B cell (primary cell): Measurements from ENCODE around the gene ANKRD28.

Experiments used
- EZH2 ChIP-seq: IDR thresholded peaks from 2 replicates; pipeline ENCODE4 v1.6.1; 2012; ENCODE audit warnings: borderline replicate concordance, low read depth, mild to moderate bottlenecking, moderate library complexity, low read length; ENCODE audit not compliant: insufficient read depth, poor library complexity, severe bottlenecking
- TF ChIP-seq, protein P1 (sequence below): fragments of 200-600 bp; IDR thresholded peaks from one replicate; pipeline ENCODE4 v1.8.0; 2022; ENCODE audit warnings: antibody characterized with exemption, mild to moderate bottlenecking

DNA sequence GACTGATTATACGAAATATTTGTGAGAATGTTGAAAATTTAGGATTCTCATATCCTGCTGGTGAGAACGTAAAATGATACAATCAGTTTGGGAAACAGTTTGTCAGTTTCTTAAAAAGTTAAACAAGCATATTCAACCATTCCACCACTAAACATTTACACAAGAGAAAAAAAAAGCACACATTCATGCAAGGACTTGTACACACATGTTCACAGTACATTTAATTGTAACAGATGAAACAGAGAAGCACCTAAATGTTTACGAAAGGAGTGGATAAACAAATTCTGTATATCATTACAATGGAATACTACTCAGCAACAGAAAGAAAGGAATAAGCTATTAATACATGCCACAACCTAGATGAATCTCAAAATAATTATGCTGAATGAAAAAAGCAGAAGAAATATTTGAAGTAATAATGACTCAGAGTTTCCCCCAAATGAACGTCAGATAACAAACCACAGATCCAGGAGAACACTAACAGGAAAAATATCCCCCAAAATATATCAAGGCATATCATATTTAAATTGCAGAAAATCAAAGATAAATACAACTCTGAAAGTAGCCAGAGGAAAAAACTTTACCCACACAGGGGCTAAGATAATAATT lies 14.3 kb downstream of the ANKRD28 start:
- TF ChIP-seq, protein P1, sequence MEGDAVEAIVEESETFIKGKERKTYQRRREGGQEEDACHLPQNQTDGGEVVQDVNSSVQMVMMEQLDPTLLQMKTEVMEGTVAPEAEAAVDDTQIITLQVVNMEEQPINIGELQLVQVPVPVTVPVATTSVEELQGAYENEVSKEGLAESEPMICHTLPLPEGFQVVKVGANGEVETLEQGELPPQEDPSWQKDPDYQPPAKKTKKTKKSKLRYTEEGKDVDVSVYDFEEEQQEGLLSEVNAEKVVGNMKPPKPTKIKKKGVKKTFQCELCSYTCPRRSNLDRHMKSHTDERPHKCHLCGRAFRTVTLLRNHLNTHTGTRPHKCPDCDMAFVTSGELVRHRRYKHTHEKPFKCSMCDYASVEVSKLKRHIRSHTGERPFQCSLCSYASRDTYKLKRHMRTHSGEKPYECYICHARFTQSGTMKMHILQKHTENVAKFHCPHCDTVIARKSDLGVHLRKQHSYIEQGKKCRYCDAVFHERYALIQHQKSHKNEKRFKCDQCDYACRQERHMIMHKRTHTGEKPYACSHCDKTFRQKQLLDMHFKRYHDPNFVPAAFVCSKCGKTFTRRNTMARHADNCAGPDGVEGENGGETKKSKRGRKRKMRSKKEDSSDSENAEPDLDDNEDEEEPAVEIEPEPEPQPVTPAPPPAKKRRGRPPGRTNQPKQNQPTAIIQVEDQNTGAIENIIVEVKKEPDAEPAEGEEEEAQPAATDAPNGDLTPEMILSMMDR: no peak
- no peak for TF ChIP-seq EZH2
